Ishikawa (cell line): ENCODE measurements around the gene SLC9A6.

Experiments used
- CEBPB ChIP-seq: IDR thresholded peaks from 2 replicates; pipeline ENCODE4 v1.6.1; 2012
- CREB1 ChIP-seq: IDR thresholded peaks from 2 replicates; pipeline ENCODE4 v1.6.1; 2012; ENCODE audit warnings: low read depth
- EGR1 ChIP-seq: IDR thresholded peaks from 2 replicates; pipeline ENCODE4 v1.6.1; 2012
- EP300 ChIP-seq: IDR thresholded peaks from 2 replicates; pipeline ENCODE4 v1.6.1; 2012; ENCODE audit warnings: borderline replicate concordance
- FOXM1 ChIP-seq: IDR thresholded peaks from 2 replicates; pipeline ENCODE4 v1.6.1; 2012; ENCODE audit warnings: low read depth, borderline replicate concordance
- NFIC ChIP-seq: IDR thresholded peaks from 2 replicates; pipeline ENCODE4 v1.6.1; 2012
- RAD21 ChIP-seq: IDR thresholded peaks from 2 replicates; pipeline ENCODE4 v1.6.1; 2012; ENCODE audit warnings: low read depth
- TAF1 ChIP-seq: IDR thresholded peaks from 2 replicates; pipeline ENCODE4 v1.6.1; 2012; ENCODE audit warnings: low read depth, mild to moderate bottlenecking
- TCF12 ChIP-seq: IDR thresholded peaks from 2 replicates; pipeline ENCODE4 v1.6.1; 2012; ENCODE audit warnings: low read depth
- TEAD4 ChIP-seq: IDR thresholded peaks from 2 replicates; pipeline ENCODE4 v1.6.1; 2012
- YY1 ChIP-seq: IDR thresholded peaks from 2 replicates; pipeline ENCODE4 v1.6.1; 2012; ENCODE audit warnings: low read depth
- ZBTB7A ChIP-seq: IDR thresholded peaks from 2 replicates; pipeline ENCODE4 v1.6.1; 2012; ENCODE audit warnings: low read depth
- TF ChIP-seq, protein P1 (sequence below): IDR thresholded peaks from 2 replicates; pipeline ENCODE4 v1.6.1; 2012
- TF ChIP-seq, protein P2 (sequence below): IDR thresholded peaks from 2 replicates; pipeline ENCODE4 v1.6.1; 2012
- TF ChIP-seq, protein P3 (sequence below): IDR thresholded peaks from 2 replicates; pipeline ENCODE4 v1.6.1; 2012; ENCODE audit warnings: low read depth, mild to moderate bottlenecking

The SLC9A6 gene

DNA sequence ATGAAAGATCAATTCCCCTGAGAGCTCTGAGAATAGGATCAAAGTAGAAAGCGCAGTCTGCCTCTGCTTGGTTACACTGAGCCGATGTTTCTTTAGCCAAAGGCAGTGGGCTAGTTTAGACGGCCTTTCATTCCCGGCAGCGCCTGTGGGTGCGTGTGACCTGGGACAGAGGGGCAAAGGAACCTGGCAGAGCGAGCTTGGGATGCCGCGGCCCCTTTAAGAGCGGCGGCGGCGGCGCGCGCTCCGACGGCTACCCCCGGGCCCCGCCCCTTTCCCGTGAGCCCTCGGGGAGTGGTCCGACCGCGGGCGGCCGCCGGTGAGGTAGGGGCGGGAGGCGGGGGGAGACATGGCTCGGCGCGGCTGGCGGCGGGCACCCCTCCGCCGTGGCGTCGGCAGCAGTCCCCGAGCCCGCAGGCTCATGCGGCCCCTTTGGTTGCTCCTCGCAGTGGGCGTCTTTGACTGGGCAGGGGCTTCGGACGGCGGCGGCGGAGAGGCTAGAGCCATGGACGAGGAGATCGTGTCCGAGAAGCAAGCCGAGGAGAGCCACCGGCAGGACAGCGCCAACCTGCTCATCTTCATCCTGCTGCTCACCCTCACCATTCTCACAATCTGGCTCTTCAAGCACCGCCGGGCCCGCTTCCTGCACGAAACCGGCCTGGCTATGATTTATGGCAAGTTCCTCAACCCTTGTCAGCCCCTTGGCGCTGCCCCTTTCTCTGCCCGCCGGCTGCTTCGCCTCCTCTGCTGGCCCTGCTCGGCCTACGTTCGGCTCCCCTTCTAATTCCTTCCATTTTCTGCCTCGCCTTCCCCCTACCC is at the start of gene SLC9A6:
Gene SLC9A6 (plus strand): TSS at position 279 of the 816 bp plus-strand sequence. CDS start 224 bp downstream, at position 503.
- TF ChIP-seq TAF1 (peak; percentile 52; the same call in 1 of the 2 replicates), TCF12 (no peak), ZBTB7A (0 out of 2 replicates have a peak, but pooled peaks have one; percentile 38)
- TF ChIP-seq, protein P1, sequence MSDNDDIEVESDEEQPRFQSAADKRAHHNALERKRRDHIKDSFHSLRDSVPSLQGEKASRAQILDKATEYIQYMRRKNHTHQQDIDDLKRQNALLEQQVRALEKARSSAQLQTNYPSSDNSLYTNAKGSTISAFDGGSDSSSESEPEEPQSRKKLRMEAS = 0 out of 2 replicates have a peak, but pooled peaks have one; percentile 35

DNA sequence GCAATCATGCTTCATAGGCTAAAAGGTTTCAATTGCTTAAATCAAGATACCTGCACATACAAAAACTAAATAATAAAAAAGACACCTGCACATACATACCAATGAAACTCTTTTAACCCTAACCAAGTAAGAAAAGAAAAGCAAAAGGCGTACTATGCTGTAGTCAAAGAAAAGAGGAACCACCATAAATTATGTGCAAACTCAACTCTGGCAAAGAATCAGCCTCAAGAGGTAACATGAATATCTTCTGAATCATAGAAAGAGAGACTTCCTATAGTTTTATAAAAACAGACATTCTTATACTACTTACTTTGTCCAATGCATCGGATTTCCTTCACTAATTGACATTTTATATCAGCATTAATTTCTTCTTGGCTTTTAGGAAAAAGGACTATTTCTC is 40.7 kb upstream of the SLC9A6 start:
- no peak for TF ChIP-seq EGR1
- TF ChIP-seq YY1 = no peak
- TF ChIP-seq, protein P2, sequence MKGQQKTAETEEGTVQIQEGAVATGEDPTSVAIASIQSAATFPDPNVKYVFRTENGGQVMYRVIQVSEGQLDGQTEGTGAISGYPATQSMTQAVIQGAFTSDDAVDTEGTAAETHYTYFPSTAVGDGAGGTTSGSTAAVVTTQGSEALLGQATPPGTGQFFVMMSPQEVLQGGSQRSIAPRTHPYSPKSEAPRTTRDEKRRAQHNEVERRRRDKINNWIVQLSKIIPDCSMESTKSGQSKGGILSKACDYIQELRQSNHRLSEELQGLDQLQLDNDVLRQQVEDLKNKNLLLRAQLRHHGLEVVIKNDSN = no peak
- no peak for TF ChIP-seq FOXM1
- no peak for TF ChIP-seq TEAD4
- TF ChIP-seq, protein P3, sequence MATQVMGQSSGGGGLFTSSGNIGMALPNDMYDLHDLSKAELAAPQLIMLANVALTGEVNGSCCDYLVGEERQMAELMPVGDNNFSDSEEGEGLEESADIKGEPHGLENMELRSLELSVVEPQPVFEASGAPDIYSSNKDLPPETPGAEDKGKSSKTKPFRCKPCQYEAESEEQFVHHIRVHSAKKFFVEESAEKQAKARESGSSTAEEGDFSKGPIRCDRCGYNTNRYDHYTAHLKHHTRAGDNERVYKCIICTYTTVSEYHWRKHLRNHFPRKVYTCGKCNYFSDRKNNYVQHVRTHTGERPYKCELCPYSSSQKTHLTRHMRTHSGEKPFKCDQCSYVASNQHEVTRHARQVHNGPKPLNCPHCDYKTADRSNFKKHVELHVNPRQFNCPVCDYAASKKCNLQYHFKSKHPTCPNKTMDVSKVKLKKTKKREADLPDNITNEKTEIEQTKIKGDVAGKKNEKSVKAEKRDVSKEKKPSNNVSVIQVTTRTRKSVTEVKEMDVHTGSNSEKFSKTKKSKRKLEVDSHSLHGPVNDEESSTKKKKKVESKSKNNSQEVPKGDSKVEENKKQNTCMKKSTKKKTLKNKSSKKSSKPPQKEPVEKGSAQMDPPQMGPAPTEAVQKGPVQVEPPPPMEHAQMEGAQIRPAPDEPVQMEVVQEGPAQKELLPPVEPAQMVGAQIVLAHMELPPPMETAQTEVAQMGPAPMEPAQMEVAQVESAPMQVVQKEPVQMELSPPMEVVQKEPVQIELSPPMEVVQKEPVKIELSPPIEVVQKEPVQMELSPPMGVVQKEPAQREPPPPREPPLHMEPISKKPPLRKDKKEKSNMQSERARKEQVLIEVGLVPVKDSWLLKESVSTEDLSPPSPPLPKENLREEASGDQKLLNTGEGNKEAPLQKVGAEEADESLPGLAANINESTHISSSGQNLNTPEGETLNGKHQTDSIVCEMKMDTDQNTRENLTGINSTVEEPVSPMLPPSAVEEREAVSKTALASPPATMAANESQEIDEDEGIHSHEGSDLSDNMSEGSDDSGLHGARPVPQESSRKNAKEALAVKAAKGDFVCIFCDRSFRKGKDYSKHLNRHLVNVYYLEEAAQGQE = no peak
- TF ChIP-seq CREB1 = no peak
- TF ChIP-seq, protein P1 = no peak
- no peak for TF ChIP-seq TAF1
- no peak for TF ChIP-seq ZBTB7A
- TF ChIP-seq RAD21 = no peak

DNA sequence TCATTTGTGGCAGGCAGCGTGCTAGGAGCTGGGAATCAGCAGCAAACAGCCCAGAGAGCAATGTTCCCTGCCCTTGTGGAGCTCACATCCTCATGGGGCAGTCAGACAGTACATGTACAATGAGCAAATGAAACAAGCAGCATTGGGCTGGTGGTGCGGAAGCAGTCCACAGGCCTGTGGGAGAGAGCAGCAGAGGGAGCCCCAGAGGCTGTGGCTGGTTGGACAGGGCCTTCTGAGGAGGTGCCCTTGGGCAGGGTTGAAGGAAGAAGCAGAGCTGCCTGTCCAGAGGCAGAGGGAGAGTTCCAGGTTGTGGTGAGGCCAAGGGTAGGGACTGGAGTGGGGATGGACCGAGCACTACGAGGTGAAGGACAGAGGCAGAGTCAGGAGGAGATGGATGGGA is 33.9 kb upstream of the SLC9A6 start:
- no peak for TF ChIP-seq TCF12
- TF ChIP-seq YY1 = no peak
- TF ChIP-seq EP300 = no peak
- TF ChIP-seq CREB1 = no peak

DNA sequence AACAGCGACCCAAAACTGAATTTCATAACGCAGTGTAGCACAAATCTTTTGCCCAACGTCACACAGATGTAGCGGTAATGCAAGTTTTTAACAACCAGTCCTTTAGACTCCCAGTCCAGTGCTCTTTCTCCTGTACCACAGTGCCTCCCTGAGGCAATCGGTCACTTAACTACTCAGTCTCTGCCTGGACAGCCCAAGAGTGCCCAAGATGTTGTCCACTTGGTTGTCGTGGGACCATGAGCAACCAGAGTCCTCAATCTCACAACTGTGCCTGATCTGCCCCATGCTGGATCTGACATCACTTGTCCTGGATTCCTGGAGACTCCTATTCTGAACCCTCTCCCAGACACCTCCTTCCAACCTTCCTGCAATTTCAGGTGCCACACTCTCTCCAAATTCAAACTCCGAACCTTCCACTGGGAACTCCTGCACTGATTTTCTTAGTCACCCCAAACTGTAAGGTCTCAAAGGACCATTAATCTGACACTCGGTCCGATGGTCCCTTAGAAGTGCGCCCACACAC is 12.1 kb upstream of the SLC9A6 start:
- no peak for TF ChIP-seq EGR1
- no peak for TF ChIP-seq TCF12

DNA sequence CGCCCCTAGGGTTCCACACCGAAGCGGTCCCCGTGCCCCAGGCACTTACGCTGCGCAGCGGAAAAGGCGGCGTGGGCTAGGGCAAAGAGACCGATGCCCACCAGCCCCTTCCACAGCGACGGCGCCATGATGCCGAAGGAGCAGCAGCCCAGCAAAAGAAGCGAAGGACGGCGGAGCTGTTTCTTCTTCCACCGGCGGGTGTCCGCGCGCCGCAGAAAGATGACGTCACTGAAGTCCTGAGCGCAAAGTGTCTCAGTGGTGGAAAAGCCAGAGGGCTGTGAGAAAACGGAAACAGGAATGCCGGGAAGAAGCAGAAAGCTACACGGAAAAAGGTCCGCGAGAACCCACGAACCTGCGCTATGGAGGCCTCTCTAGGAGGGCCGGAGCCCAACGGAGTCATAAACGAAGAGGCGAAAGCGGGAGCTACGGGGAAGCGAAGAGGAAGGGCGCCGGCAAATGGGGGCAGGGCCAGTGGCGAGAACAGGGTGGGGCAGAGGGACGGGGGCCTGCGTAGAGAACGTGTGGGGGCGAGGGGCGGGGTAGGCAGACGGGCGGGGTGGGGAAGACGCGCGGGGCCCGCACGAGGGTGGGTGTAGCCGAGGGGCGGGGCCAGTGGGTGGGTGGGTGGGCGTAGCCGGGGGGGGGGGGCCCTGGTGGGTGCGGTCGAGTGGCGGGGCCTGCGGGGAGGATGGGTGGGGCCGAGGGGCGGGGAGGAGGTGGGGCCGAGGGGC is 11.5 kb upstream of the SLC9A6 start, which contains the start of gene MMGT1:
Gene MMGT1 (minus strand): TSS at position 441 of the 731 bp plus-strand sequence. CDS start 313 bp downstream, at position 128.
- TF ChIP-seq NFIC (no peak), CEBPB (no peak), YY1 (peak; percentile 52), ZBTB7A (no peak), RAD21 (no peak), EGR1 (peak; percentile 28; the same call in 1 of the 2 replicates), FOXM1 (no peak), EP300 (no peak), CREB1 (peak; percentile 80), TAF1 (0 out of 2 replicates have a peak, but pooled peaks have one; percentile 51), TCF12 (0 out of 2 replicates have a peak, but pooled peaks have one; percentile 28), TEAD4 (no peak)
- TF ChIP-seq, protein P3 = no peak
- TF ChIP-seq, protein P2 = no peak
- TF ChIP-seq, protein P1 = no peak
